Loucy (cell line): ENCODE results near the gene RAB7A.

Experiments used
- CTCF ChIP-seq: fragments of 200-600 bp; sonication (generic); conservative IDR thresholded peaks from 2 replicates; pipeline ENCODE4 v1.5.1; 2014; ENCODE audit warnings: mild to moderate bottlenecking, antibody characterized with exemption, low read length
- EZH2phosphoT487 ChIP-seq: fragments of 200-600 bp; IDR thresholded peaks from 2 replicates; pipeline ENCODE4 v1.6.1; 2018; ENCODE audit warnings: antibody characterized with exemption, mild to moderate bottlenecking, moderate library complexity, borderline replicate concordance

DNA sequence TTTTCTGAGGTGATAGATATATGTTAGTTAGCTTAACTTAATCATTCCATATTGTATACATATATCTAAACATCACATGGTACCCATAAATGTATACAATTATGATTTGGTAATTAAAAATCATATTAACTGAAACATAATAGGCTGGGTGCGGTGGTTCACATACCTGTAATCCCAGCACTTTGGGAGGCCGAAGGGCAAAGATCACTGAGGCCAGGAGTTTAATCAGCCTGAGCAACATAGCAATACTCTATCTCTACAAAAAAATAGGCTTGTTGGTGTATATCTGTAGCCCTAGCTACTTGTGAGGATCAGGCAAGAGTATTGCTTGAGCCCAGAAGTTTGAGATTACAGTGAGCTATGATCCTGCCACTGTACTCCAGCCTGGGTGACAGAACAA, 20.9 kb downstream of the RAB7A start:
- TF ChIP-seq CTCF (no peak), EZH2phosphoT487 (no peak)
